IPS DF 6.9 (cell line): ENCODE measurements around the gene AP1G2.

Experiments
- DNase-seq: peaks from one replicate; pipeline ENCODE4 v3.0.0-alpha.2; 2013; ENCODE audit warnings: low read depth, low spot score
- H3K27ac ChIP-seq: one replicate; pipeline ENCODE4 v1.5.1; 2013; ENCODE audit warnings: low read length, control low read depth
- H3K27me3 ChIP-seq: 2 replicates; pipeline ENCODE4 v1.6.1; 2013; ENCODE audit warnings: mild to moderate bottlenecking, low read length; ENCODE audit not compliant: control insufficient read depth, insufficient read depth
- H3K36me3 ChIP-seq: 2 replicates; pipeline ENCODE4 v1.6.1; 2013; ENCODE audit warnings: low read length; ENCODE audit not compliant: control insufficient read depth, insufficient read depth
- H3K4me1 ChIP-seq: 2 replicates; pipeline ENCODE4 v1.6.1; 2013; ENCODE audit warnings: low read length; ENCODE audit not compliant: control insufficient read depth, insufficient read depth
- H3K4me3 ChIP-seq: 2 replicates; pipeline ENCODE4 v1.5.1; 2013; ENCODE audit warnings: mild to moderate bottlenecking, low read length
- H3K9me3 ChIP-seq: 2 replicates; pipeline ENCODE4 v1.6.1; 2013; ENCODE audit warnings: low read length, inconsistent platforms; ENCODE audit not compliant: control insufficient read depth, insufficient read depth
- WGBS: extraction: QIAGEN DNeasy Blood & Tissue Kit; methylation state at CpG from one replicate; pipeline ENCODE4 v1.1.7; 2013; ENCODE audit warnings: mixed read lengths, missing lambda C conversion rate; ENCODE audit not compliant: insufficient read length, insufficient coverage; 5-methylcytosine and 5-hydroxymethylcytosine counted together

AP1G2 gene

DNA sequence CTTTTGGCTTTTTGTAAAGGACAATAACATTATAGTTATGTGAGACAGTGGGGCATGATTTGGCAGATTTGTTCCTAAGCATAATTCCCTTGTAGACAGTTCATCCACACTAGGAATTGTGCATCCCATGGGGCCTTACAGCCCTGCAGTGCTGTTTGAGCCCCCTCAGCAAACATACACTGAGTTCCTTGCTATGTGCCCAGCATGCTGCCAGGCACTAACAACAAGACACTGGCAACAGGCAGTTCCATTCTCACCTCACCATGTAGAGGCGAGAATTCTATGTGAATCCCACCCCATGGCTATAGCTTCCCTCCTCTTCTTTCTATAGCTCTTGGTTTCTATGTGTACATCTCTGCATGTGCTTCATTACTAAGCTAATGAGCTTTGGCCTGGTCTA is 9.6 kb downstream of the AP1G2 start:
- H3K4me3 ChIP-seq: no peak overlapping the region
- H3K27me3 ChIP-seq: no peaks in the 10 kb centered on the region
- peaks cover 5% of the 10 kb centered on the region for H3K4me1 ChIP-seq
- no peak for DNase-seq
- WGBS: no CpG with 5 or more reads among the region's 1 CpG
- no peaks in the 10 kb centered on the region for H3K9me3 ChIP-seq
- H3K36me3 ChIP-seq: 0 out of 2 replicates have a peak, but pooled peaks cover 9% of the 10 kb centered on the region
- no peak overlapping the region for H3K27ac ChIP-seq

DNA sequence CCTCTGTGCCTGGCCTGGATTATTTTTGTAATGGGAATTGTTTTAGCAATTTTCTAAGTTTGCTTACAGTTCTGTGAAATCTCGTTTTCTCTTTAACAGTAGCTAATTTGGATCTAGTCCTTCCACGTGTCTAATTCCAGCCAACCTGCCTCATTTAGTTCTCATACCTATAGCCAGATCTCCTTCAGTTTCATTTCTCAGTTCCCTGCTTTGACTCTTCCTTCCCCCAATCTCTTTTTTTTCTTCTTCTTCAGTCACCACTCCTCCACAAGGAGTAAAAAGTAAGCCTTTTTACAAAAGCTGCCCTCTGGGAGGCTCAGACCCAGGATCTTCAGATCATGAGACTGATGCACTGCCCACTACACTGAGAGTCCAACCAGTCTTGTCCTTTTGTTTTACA is 10.1 kb downstream of the AP1G2 start:
- no CpG with 5 or more reads among the region's 2 CpGs for WGBS
- peaks cover 5% of the 10 kb centered on the region for H3K4me1 ChIP-seq
- no peak overlapping the region for H3K27ac ChIP-seq
- H3K27me3 ChIP-seq: no peaks in the 10 kb centered on the region
- 0 out of 2 replicates have a peak, but pooled peaks cover 9% of the 10 kb centered on the region for H3K36me3 ChIP-seq
- no peak for DNase-seq
- no peak overlapping the region for H3K4me3 ChIP-seq
- no peaks in the 10 kb centered on the region for H3K9me3 ChIP-seq

DNA sequence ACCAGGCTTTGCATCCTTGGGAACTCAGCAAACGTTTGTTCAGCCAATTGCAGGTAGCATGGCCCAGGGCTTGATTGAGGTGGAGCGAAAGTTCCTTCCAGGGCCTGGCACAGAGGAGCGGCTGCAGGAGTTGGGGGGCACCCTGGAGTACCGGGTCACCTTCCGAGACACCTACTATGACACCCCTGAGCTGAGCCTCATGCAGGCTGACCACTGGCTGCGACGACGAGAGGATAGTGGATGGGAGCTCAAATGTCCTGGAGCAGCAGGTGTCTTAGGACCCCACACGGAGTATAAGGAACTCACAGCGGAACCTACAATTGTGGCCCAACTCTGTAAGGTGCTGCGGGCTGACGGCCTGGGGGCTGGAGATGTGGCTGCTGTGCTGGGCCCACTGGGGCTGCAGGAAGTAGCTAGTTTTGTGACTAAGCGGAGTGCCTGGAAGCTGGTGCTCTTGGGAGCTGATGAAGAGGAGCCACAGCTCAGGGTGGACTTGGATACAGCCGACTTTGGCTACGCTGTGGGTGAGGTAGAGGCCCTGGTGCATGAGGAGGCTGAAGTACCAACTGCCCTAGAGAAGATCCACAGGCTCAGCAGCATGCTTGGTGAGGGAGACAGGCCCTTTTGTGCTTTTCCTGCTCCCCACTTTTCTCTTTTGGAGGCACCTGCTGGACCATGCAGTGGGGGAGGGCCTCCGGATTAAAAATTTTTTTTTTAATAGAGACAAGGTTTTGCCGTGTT is 10.7 kb downstream of the AP1G2 start:
- Histone ChIP-seq H3K4me1 (peaks cover 5% of the 10 kb centered on the region), H3K27ac (no peak overlapping the region), H3K4me3 (peak overlapping the region; percentile 73; the same call in 1 of the 2 replicates), H3K36me3 (0 out of 2 replicates have a peak, but pooled peaks cover 9% of the 10 kb centered on the region), H3K27me3 (no peaks in the 10 kb centered on the region), H3K9me3 (no peaks in the 10 kb centered on the region)
- WGBS: no CpG with 5 or more reads among the region's 17 CpGs
- DNase-seq: no peak

DNA sequence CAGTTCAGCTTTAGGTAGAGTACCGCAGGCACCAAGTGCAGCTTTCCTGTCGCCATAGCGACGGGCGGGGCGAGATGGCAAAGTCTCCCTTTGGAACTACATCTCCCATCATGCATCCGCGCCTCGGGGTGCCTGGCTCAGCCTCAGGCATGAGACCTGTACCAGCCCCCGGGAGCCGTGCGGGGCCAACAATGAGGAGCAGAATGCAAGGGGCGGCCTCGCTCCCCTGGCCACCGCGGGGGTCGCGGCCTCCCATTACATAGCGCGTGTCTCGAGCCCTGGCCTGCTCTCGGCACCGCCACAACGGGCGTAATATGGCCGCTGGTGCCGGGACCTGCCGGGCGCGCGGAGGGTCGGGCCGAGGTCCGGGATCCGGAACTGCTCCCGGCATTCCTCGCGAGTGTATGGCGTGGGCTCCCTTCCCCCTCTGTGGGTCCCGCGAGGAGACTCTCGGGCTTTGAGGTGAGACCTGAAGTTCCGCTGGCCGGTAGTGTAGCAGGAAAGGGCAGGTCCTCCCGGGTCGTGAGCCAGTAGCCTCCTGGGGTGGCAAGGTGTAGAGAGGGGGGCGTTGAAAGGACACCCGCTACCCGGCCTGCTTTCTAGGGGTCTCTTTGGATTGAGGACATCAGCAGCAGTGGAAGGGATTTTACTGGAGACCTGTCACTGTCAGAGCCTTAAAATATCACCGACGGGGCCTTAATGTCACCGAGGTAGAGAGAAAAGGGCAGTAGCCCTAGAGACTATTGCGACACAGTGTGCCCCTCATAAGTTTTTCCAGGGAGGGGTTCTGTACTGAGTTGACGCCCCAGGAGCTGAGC is 11.5 kb downstream of the AP1G2 start, which contains the start of gene THTPA:
TSS of gene THTPA (plus strand) at position 390 of the 818 bp plus-strand sequence. CDS start 487 bp downstream, outside the sequence.
- no CpG with 5 or more reads among the region's 54 CpGs for WGBS

DNA sequence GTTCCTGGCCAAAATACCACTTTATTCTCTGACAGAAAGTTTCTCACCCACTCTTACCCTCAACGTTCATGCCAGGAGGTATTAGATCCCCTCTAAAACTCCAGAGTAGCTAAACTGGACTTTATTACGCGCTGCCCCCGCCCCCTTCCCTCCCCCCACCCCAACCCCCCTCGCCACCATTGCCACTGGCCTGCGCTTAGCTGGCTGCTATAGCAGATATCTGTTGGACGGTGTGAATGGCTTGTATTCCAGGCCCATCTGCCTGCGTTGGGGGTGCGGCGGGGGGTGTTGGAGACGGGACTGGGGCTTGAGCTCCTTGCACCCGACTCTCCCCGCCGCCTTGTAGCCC is 12.1 kb downstream of the AP1G2 start:
- peak overlapping the region; percentile 73; the same call in 1 of the 2 replicates for H3K4me3 ChIP-seq
- peaks cover 5% of the 10 kb centered on the region for H3K4me1 ChIP-seq
- H3K36me3 ChIP-seq: 0 out of 2 replicates have a peak, but pooled peaks cover 9% of the 10 kb centered on the region
- H3K9me3 ChIP-seq: no peaks in the 10 kb centered on the region
- DNase-seq: no peak
- H3K27ac ChIP-seq: no peak overlapping the region
- WGBS: no CpG with 5 or more reads among the region's 14 CpGs
- no peaks in the 10 kb centered on the region for H3K27me3 ChIP-seq

More for the DNA sequence above, 11.5 kb downstream of the AP1G2 start, which contains the start of gene THTPA:
- Histone ChIP-seq H3K9me3 (no peaks in the 10 kb centered on the region), H3K4me3 (peak within 1 kb of the TSS; percentile 73), H3K4me1 (peaks cover 5% of the 10 kb centered on the region), H3K36me3 (0 out of 2 replicates have a peak, but pooled peaks cover 9% of the 10 kb centered on the region), H3K27ac (no peak within 1 kb of the TSS), H3K27me3 (no peaks in the 10 kb centered on the region)
- DNase-seq: peak; percentile 68

DNA sequence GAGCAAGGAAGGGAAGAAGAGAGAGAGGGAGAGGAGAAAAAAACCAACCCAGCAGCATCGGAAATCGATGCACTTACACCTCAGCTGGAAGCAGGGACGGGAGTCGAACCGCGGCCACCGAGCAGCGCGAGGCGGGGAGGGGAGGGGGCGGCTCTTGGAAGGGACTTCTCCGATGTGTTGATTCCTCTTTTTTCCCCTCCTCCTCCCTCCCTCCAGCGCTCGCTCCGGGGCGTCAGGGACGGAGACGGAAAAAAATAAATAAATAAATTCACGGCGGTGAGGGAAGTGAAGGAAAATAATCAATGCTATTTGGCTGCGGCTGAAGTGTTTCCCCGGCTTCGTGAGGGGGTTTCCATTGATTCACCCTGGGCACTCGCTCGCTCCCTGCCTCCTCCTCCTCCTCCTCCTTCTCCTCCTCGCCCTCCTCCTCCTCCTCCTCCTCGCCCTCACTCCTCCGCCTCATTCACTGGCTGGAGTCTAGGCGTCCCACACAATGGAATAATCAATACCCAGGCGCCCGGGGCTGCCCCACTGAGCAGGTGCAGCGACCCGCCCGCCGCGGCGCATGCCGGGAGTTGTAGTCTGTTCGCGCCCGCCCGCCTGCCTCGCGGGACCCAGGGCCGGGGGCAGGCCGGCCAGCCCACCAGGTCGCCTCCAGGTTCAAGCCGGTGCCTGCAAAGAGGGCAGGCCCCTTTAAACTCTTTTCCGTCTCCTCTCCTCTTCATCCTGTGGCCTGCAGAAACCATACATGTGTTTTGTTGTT is 16.1 kb downstream of the AP1G2 start, which contains the start of gene ZFHX2:
TSS of gene ZFHX2 (minus strand) at position 500 of the 763 bp plus-strand sequence. CDS start 16,440 bp downstream, outside the sequence.
- H3K9me3 ChIP-seq: no peaks in the 10 kb centered on the region
- H3K27ac ChIP-seq: no peak within 1 kb of the TSS
- H3K4me3 ChIP-seq: peak within 1 kb of the TSS; percentile 51
- H3K36me3 ChIP-seq: no peaks in the 10 kb centered on the region
- H3K4me1 ChIP-seq: peaks cover 14% of the 10 kb centered on the region
- peak; percentile 66 for DNase-seq
- no CpG with 5 or more reads among the region's 49 CpGs for WGBS
- no peaks in the 10 kb centered on the region for H3K27me3 ChIP-seq

DNA sequence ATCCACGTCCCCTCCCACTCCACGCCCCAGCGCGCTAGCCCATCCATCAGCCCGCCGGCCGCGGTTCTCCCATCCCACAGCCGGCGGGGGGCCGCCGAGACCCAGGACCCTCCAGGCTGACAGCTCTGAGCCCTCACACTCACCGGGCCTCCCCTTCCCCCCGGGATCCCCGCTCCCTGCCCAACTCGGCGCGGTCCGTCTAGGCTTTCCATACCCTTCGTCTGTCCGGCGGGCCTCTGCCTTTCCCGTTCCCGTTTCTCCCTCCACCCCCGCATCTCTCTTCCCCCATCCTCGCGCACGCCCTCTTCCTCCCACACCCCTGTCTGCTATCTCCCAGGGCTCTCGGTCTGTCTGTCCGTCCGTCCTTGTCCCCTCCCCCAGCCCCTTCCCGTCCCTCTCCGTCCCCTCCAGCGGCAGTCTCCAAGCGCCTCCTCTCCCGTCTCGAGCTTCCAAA is 16.8 kb downstream of the AP1G2 start:
- H3K27me3 ChIP-seq: no peaks in the 10 kb centered on the region
- no peak for DNase-seq
- no peak overlapping the region for H3K27ac ChIP-seq
- H3K9me3 ChIP-seq: no peaks in the 10 kb centered on the region
- peaks cover 16% of the 10 kb centered on the region for H3K4me1 ChIP-seq
- peak overlapping the region; percentile 51 for H3K4me3 ChIP-seq
- no CpG with 5 or more reads among the region's 37 CpGs for WGBS
- H3K36me3 ChIP-seq: no peaks in the 10 kb centered on the region

DNA sequence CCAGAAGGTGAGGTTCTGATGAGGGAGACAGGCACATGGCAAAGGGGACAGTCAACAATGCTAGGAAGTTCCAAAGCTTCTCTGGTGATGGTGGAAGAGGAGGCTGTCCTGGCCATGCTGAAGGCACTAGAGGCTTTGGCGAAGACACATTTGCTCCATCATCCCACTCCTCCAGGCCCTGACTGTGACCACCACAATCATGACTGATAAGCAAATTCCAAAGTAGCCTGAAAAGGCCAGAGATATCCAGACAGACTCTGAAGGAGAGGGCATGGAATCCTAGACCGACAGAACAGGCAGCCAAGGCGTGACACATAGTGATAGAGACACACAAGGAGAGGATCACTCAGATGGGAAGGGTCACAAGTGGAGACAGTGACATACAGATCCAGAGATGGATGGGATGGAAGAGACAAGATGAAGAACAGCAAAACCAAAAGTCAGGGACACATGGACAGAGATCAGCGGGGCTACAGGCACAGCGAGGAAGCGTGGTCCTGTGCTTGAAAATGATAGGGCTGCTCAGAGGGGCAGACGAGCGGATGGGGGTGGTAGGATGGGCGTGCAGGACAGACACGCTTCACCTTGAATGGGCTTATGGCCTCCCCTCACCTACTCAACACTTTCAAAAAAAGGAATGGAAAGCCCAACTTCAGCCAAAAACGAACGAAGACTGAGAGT is 17.3 kb downstream of the AP1G2 start:
- no peak overlapping the region for H3K27ac ChIP-seq
- WGBS: no CpG with 5 or more reads among the region's 12 CpGs
- no peaks in the 10 kb centered on the region for H3K36me3 ChIP-seq
- no peaks in the 10 kb centered on the region for H3K27me3 ChIP-seq
- no peaks in the 10 kb centered on the region for H3K9me3 ChIP-seq
- DNase-seq: no peak
- peak overlapping the region; percentile 51; the same call in 1 of the 2 replicates for H3K4me3 ChIP-seq
- peaks cover 20% of the 10 kb centered on the region for H3K4me1 ChIP-seq

DNA sequence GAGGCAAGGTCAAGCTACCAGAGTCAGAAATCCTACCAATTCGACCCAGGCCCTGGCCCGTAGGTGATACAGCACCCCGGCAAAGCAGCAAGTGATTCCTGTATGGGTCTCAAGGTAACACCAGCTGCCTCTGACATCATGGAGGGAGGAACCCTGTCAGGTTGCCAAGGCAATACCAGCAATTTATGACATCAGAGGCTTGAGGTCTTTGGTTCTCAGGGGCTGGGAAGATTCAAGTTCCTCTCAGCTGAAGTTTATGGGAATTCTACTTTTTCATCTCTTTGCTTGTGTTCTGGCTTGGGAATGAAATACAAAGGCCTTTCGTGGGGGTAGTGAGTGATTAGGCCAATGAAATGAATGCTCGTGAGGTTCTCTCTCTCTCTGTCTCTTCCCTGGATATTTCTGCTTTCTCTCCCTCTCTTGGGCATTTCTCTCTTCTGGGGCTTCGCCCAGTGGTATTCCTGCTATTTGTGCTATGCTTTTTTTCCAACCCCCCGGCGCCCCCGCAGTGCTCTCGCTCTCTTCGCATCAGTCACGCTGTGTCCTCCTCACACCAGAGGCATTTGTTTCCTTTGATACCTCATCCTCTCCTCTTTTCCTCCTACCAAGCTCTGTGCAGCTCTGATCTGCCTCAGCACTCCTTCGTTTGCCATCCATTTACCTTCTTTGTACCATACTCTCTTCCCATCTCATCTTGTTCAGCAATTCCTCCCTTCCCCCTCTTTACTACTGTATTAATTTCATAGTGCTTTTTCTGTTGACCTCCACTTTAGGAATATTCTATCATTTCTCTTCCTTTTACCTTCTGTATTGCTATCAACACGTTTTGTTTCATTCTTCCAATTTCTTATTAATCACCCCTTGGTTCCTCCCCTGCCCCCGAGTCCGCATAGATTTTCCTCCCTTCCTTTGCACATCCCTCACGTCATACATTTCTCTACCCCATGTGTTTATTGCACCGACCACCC is 19.0 kb downstream of the AP1G2 start:
- H3K4me3 ChIP-seq: no peak overlapping the region
- H3K27me3 ChIP-seq: no peaks in the 10 kb centered on the region
- WGBS: 100% methylated on average over 2 of the region's 18 CpGs
- H3K9me3 ChIP-seq: no peaks in the 10 kb centered on the region
- peaks cover 20% of the 10 kb centered on the region for H3K4me1 ChIP-seq
- no peaks in the 10 kb centered on the region for H3K36me3 ChIP-seq
- DNase-seq: no peak
- H3K27ac ChIP-seq: no peak overlapping the region
